Uterus (tissue), 2 donors: ENCODE measurements around the gene PDE4D.

Experiments
- CTCF ChIP-seq, 4 experiments: fragments of 200-600 bp in 2 of 4; fragments of 450-650 bp in 2 of 4; sonication (generic) in 2 of 4; IDR thresholded peaks; one replicate each; pipeline ENCODE4 v1.5.1; 2016 to 2019; ENCODE audit warnings: antibody characterized with exemption in 4 of 4, mild to moderate bottlenecking in 2 of 4, moderate library complexity in 1 of 4
- POLR2A ChIP-seq, 2 donors: fragments of 450-650 bp; IDR thresholded peaks; one replicate each; pipeline ENCODE4 v1.6.1; 2016; ENCODE audit warnings: antibody characterized with exemption in 2 of 2, mild to moderate bottlenecking in 1 of 2, moderate library complexity in 1 of 2

- TF ChIP-seq POLR2A (IDR thresholded peaks at IDR 0.05) = no peak
- no peak for TF ChIP-seq CTCF (IDR thresholded peaks at IDR 0.05)
Measured at GRCh38 chr5:59786334-59786805, 107.2 kb downstream of the PDE4D start.
